ENCODE data around the gene MCTS1. TPM values are rescaled to one million over a fixed set of nuclear protein-coding genes. Genes with fewer than 3 reads are reported as not detected.

The MCTS1 gene
- polyA plus RNA-seq (2013) = 52.7 TPM

GRCh38 chrX:120603707-120604360 lies at the start of gene MCTS1:
Gene MCTS1 (plus strand): TSS chrX:120604101. CDS start chrX:120604237, 136 bp downstream.
- Histone ChIP-seq H3K9me3 (ENCODE audit: control extremely low read depth in 1 of 5, control insufficient read depth in 4 of 5, insufficient read depth in 2 of 5, low read depth in 1 of 5, low read length in 4 of 5) (no peaks in the 10 kb centered on the region), H3K4me1 (ENCODE audit: control extremely low read depth in 1 of 4, control insufficient read depth in 4 of 4, insufficient read depth in 4 of 4, low read length in 3 of 4) (peaks cover 0 to 10% (median 2%) of the 10 kb centered on the region in 4 experiments), H3K27ac (ENCODE audit: insufficient read depth in 1 of 2, low read depth in 1 of 2, low read length in 2 of 2, poor library complexity in 1 of 2, severe bottlenecking in 2 of 2) (peak within 1 kb of the TSS; percentile 56 to 86), H3K27me3 (replicated peaks in 2 of 5; ENCODE audit: control insufficient read depth in 4 of 5, insufficient read depth in 5 of 5, low read length in 4 of 5) (no peaks in the 10 kb centered on the region), H3K36me3 (ENCODE audit: control insufficient read depth in 4 of 4, insufficient read depth in 4 of 4, low read length in 3 of 4) (peaks cover 3 to 4% (median 3%) of the 10 kb centered on the region in 4 experiments), H3K4me3 (ENCODE audit: control insufficient read depth in 1 of 7, extremely low read depth in 1 of 7, insufficient read depth in 4 of 7, low read depth in 2 of 7, low read length in 6 of 7) (peak within 1 kb of the TSS; percentile 49 to 83 (median 75))
- ChIA-PET POLR2A (interaction anchor here (0.6 to 1.6 kb wide), 2 partner anchors 43 to 333 kb away, joined by 3 to 6 read pairs; partner anchors contain the start of gene CUL4B), CTCF (no interaction called here)
- peak; percentile 93 to 96 (median 95) for DNase-seq
- 44% methylated on average over 20 of the region's 31 CpGs for WGBS (ENCODE audit: insufficient coverage)

DNA sequence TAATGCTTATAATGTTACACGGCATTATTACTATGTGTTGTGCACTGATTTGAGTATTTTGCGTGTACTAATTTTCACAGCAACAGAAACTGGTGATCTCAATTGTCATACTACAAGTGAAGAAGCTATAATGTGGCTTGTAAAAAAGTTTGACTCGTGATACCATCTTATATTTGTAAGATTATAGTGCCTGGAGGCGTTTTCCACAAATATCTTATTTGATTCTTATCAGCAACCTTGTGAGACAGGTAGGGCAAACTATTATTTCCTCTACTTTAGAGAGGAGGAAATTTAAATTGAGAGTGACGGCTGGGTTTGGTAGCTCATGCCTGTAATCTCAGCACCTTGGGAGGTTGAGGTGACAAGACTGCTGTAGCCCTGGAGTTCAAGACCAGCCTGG lies 47.6 kb upstream of the MCTS1 start:
- DNase-seq = no peak
- CTCF ChIA-PET = no interaction called here
- Histone ChIP-seq H3K36me3 (ENCODE audit: control insufficient read depth in 4 of 4, insufficient read depth in 4 of 4, low read length in 3 of 4) (peaks cover 0 to 13% (median 1%) of the 10 kb centered on the region in 4 experiments), H3K4me1 (ENCODE audit: control extremely low read depth in 1 of 4, control insufficient read depth in 4 of 4, insufficient read depth in 4 of 4, low read length in 3 of 4) (peaks cover 0 to 12% (median 9%) of the 10 kb centered on the region in 4 experiments), H3K9me3 (ENCODE audit: control extremely low read depth in 1 of 5, control insufficient read depth in 4 of 5, insufficient read depth in 2 of 5, low read depth in 1 of 5, low read length in 4 of 5) (no peaks in the 10 kb centered on the region), H3K27me3 (replicated peaks in 2 of 5; ENCODE audit: control insufficient read depth in 4 of 5, insufficient read depth in 5 of 5, low read length in 4 of 5) (peaks cover 0 to 11% (median 0%) of the 10 kb centered on the region in 5 experiments), H3K4me3 (ENCODE audit: control insufficient read depth in 1 of 7, extremely low read depth in 1 of 7, insufficient read depth in 4 of 7, low read depth in 2 of 7, low read length in 6 of 7) (no peak overlapping the region), H3K27ac (ENCODE audit: insufficient read depth in 1 of 2, low read depth in 1 of 2, low read length in 2 of 2, poor library complexity in 1 of 2, severe bottlenecking in 2 of 2) (no peak overlapping the region)
- POLR2A ChIA-PET = no interaction called here
- no CpG with 5 or more reads among the region's 5 CpGs for WGBS (ENCODE audit: insufficient coverage)

DNA sequence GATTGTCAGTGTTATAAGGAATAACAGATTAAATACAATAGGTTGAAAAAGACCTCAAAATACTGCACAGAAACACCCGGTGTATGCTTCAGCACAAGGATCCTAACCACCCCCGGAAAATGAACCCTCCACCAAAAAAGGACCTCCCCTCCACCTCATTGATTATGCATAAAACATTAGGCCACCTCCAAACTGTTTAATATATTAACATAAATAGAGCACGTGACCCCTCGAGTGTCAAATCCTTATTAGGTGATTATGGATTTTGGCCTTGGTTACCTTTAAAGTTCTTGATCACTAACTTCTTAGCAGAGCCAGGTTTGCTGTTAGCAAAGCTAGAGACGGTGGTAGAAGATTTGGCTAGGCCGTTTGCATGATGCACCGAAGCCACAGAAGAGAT lies 44.1 kb upstream of the MCTS1 start:
- CTCF ChIA-PET = interaction anchor here (0.9 to 1.1 kb wide), 2 partner anchors 15 to 27 kb away, joined by 3 read pairs; no protein-coding TSS in a partner anchor
- H3K27me3 ChIP-seq (replicated peaks in 2 of 5; ENCODE audit: control insufficient read depth in 4 of 5, insufficient read depth in 5 of 5, low read length in 4 of 5) = peaks cover 0 to 11% (median 0%) of the 10 kb centered on the region in 5 experiments
- DNase-seq = no peak

DNA sequence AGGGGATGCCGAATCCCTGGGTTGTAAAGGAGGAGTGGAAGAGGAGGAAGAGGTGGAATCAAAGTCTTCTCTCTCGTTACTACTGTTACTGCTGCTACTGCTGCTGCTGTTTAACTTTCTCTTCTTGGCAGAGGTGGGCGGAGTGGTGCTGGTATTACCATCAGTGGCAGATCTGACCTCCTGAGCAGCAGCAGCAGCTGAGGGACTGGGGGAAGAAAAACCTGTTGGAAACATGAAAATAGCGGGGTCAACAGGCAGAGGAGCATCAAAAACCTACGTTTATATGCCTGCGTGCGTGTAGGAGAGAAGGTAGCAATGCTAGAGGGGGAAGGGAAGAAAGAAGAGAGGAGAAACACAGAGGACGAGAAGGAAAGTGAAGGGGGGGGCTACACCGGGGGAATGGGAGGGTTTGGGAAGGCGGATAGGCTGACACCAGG lies 43.5 kb upstream of the MCTS1 start:
- DNase-seq = peak; percentile 25 to 60 (median 42)
- peaks cover 11 to 22% (median 16%) of the 10 kb centered on the region in 4 experiments for H3K4me1 ChIP-seq (ENCODE audit: control extremely low read depth in 1 of 4, control insufficient read depth in 4 of 4, insufficient read depth in 4 of 4, low read length in 3 of 4)
- ChIA-PET CTCF (interaction anchor here (0.9 to 1.1 kb wide), 2 partner anchors 15 to 27 kb away, joined by 3 read pairs; no protein-coding TSS in a partner anchor), POLR2A (interaction anchor here (0.6 to 2.7 kb wide), 2 partner anchors 11 to 44 kb away, joined by 4 to 6 read pairs; partner anchors contain the start of gene MCTS1)
- H3K4me3 ChIP-seq (ENCODE audit: control insufficient read depth in 1 of 7, extremely low read depth in 1 of 7, insufficient read depth in 4 of 7, low read depth in 2 of 7, low read length in 6 of 7) = peak overlapping the region; percentile 67 to 93 (median 75)
- H3K9me3 ChIP-seq (ENCODE audit: control extremely low read depth in 1 of 5, control insufficient read depth in 4 of 5, insufficient read depth in 2 of 5, low read depth in 1 of 5, low read length in 4 of 5) = no peaks in the 10 kb centered on the region
- H3K27me3 ChIP-seq (replicated peaks in 2 of 5; ENCODE audit: control insufficient read depth in 4 of 5, insufficient read depth in 5 of 5, low read length in 4 of 5) = peaks cover 0 to 11% (median 0%) of the 10 kb centered on the region in 5 experiments
- peak overlapping the region; percentile 68 to 89 for H3K27ac ChIP-seq (ENCODE audit: insufficient read depth in 1 of 2, low read depth in 1 of 2, low read length in 2 of 2, poor library complexity in 1 of 2, severe bottlenecking in 2 of 2)
- WGBS (ENCODE audit: insufficient coverage) = 29% methylated on average over 6 of the region's 10 CpGs
- H3K36me3 ChIP-seq (ENCODE audit: control insufficient read depth in 4 of 4, insufficient read depth in 4 of 4, low read length in 3 of 4) = peaks cover 0 to 8% (median 1%) of the 10 kb centered on the region in 4 experiments

More for the DNA sequence above, 44.1 kb upstream of the MCTS1 start:
- no peaks in the 10 kb centered on the region for H3K9me3 ChIP-seq (ENCODE audit: control extremely low read depth in 1 of 5, control insufficient read depth in 4 of 5, insufficient read depth in 2 of 5, low read depth in 1 of 5, low read length in 4 of 5)
- H3K4me3 ChIP-seq (ENCODE audit: control insufficient read depth in 1 of 7, extremely low read depth in 1 of 7, insufficient read depth in 4 of 7, low read depth in 2 of 7, low read length in 6 of 7) = peak overlapping the region in 6 of 7 experiments; percentile 67 to 93 (median 76)
- peaks cover 0 to 9% (median 1%) of the 10 kb centered on the region in 4 experiments for H3K36me3 ChIP-seq (ENCODE audit: control insufficient read depth in 4 of 4, insufficient read depth in 4 of 4, low read length in 3 of 4)
- POLR2A ChIA-PET = interaction anchor here (2.7 kb wide), 1 partner anchor 44 kb away, joined by 6 read pairs; the partner anchor contains the start of gene MCTS1
- peaks cover 11 to 22% (median 16%) of the 10 kb centered on the region in 4 experiments for H3K4me1 ChIP-seq (ENCODE audit: control extremely low read depth in 1 of 4, control insufficient read depth in 4 of 4, insufficient read depth in 4 of 4, low read length in 3 of 4)
- H3K27ac ChIP-seq (ENCODE audit: insufficient read depth in 1 of 2, low read depth in 1 of 2, low read length in 2 of 2, poor library complexity in 1 of 2, severe bottlenecking in 2 of 2) = peak overlapping the region; percentile 68 to 89
- WGBS (ENCODE audit: insufficient coverage) = no CpG with 5 or more reads among the region's 7 CpGs

GRCh38 chrX:120560842-120561633 lies 42.9 kb upstream of the MCTS1 start, which contains the start of gene CUL4B:
Gene CUL4B (minus strand): TSS chrX:120560962. CDS start chrX:120560638, 324 bp downstream.
- H3K4me3 ChIP-seq (ENCODE audit: control insufficient read depth in 1 of 7, extremely low read depth in 1 of 7, insufficient read depth in 4 of 7, low read depth in 2 of 7, low read length in 6 of 7) = peak within 1 kb of the TSS; percentile 68 to 93 (median 77)
- peaks cover 11 to 22% (median 16%) of the 10 kb centered on the region in 4 experiments for H3K4me1 ChIP-seq (ENCODE audit: control extremely low read depth in 1 of 4, control insufficient read depth in 4 of 4, insufficient read depth in 4 of 4, low read length in 3 of 4)
- CTCF ChIA-PET = interaction anchor here (1.1 kb wide), 1 partner anchor 28 kb away, joined by 3 read pairs; no protein-coding TSS in a partner anchor
- no peaks in the 10 kb centered on the region for H3K9me3 ChIP-seq (ENCODE audit: control extremely low read depth in 1 of 5, control insufficient read depth in 4 of 5, insufficient read depth in 2 of 5, low read depth in 1 of 5, low read length in 4 of 5)
- POLR2A ChIA-PET = interaction anchor here (0.5 to 2.7 kb wide), 4 partner anchors 11 to 527 kb away, joined by 3 to 6 read pairs (median 4); partner anchors contain the start of genes C1GALT1C1 and MCTS1
- DNase-seq = peak; percentile 95 to 98 (median 98)
- H3K36me3 ChIP-seq (ENCODE audit: control insufficient read depth in 4 of 4, insufficient read depth in 4 of 4, low read length in 3 of 4) = peaks cover 0 to 4% (median 1%) of the 10 kb centered on the region in 4 experiments
- 38% methylated on average over 25 of the region's 54 CpGs for WGBS (ENCODE audit: insufficient coverage)
- peaks cover 0 to 11% (median 0%) of the 10 kb centered on the region in 5 experiments for H3K27me3 ChIP-seq (replicated peaks in 2 of 5; ENCODE audit: control insufficient read depth in 4 of 5, insufficient read depth in 5 of 5, low read length in 4 of 5)
- peak within 1 kb of the TSS; percentile 72 to 89 for H3K27ac ChIP-seq (ENCODE audit: insufficient read depth in 1 of 2, low read depth in 1 of 2, low read length in 2 of 2, poor library complexity in 1 of 2, severe bottlenecking in 2 of 2)

DNA sequence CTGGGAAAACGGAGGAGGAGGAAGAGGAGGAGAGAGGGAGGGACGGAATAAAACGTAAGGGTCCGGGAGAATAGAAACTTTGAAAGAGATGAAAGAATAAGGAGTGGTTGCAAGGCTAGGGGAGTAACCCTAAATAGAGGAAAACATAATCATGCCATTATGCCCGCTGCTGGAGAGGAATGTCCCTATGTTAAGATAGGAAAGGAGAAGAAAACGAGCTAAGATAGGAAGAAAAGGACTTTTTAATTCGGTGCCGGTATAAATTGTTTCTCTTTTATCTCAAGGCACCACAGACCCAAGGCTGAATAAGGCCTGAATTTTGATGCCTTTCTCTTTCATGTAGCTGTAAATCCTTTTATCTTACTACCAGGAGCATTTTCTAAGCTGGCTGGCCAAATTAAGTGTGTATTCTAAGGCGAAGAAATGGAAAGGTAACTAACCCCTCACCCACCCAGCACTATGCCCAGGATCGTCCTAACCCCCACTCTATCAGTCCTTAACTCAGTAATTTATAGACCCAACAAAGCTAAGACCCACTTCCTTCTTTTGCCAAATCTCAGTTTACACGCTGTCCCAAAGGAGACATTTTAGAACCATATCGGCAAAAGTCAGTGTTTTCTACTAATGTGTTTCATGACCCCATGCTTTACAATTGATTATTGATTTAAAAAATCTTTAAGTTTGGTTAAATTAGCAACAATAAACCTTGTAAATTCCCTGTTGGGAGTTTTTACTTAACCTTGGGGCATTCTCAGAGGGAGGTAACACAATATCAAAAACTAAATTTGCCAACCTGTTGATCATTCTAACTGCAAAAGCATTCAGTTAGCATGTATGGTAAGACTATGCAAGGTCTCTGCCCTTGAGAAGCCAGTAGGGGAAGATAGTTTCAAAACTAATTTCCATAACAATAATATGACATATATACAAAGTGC lies 42.0 kb upstream of the MCTS1 start:
- no peaks in the 10 kb centered on the region for H3K9me3 ChIP-seq (ENCODE audit: control extremely low read depth in 1 of 5, control insufficient read depth in 4 of 5, insufficient read depth in 2 of 5, low read depth in 1 of 5, low read length in 4 of 5)
- H3K27ac ChIP-seq (ENCODE audit: insufficient read depth in 1 of 2, low read depth in 1 of 2, low read length in 2 of 2, poor library complexity in 1 of 2, severe bottlenecking in 2 of 2) = peak overlapping the region; percentile 72 to 89
- H3K36me3 ChIP-seq (ENCODE audit: control insufficient read depth in 4 of 4, insufficient read depth in 4 of 4, low read length in 3 of 4) = no peaks in the 10 kb centered on the region
- WGBS (ENCODE audit: insufficient coverage) = 26% methylated on average over 7 of the region's 12 CpGs
- H3K4me3 ChIP-seq (ENCODE audit: control insufficient read depth in 1 of 7, extremely low read depth in 1 of 7, insufficient read depth in 4 of 7, low read depth in 2 of 7, low read length in 6 of 7) = peak overlapping the region in 6 of 7 experiments; percentile 63 to 93 (median 71)
- ChIA-PET CTCF (no interaction called here), POLR2A (interaction anchor here (0.6 to 2.7 kb wide), 2 partner anchors 42 to 528 kb away, joined by 3 to 6 read pairs; partner anchors contain the start of gene MCTS1)
- peaks cover 11 to 22% (median 16%) of the 10 kb centered on the region in 4 experiments for H3K4me1 ChIP-seq (ENCODE audit: control extremely low read depth in 1 of 4, control insufficient read depth in 4 of 4, insufficient read depth in 4 of 4, low read length in 3 of 4)
- peaks cover 0 to 11% (median 0%) of the 10 kb centered on the region in 5 experiments for H3K27me3 ChIP-seq (replicated peaks in 2 of 5; ENCODE audit: control insufficient read depth in 4 of 5, insufficient read depth in 5 of 5, low read length in 4 of 5)
- DNase-seq = no peak
